NCI-H2171 (cell line): ENCODE measurements around the gene LYRM1.
"Not testable (repeated sequence)": the region's sequence is repeated elsewhere in the genome, so short reads cannot be mapped to it uniquely, and the experiment has no call there.

Experiments
- DNase-seq: peaks from one replicate; lab custom pipeline; 2025; lab: John Stamatoyannopoulos, UW

Gene LYRM1

DNA sequence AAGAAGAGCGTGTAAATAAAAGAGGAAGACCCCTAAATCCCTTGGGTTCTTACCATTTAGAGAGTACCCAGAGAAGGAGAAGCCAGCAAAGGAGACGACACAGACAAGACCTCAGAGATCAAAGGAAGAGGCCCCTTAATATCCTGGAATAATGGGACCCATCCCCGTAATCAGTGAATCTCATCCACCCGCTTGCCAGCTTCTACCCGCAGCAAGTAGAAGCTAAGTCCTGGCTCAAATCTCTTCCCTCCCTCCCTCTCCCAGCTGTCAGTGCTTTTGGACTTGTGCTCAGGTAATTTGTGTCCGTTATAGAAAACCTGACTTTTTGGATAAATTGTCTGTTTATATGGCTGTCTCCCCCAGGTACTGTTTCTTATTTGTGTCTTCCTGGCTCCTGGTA is 1.9 kb downstream of the LYRM1 start:
- DNase-seq = no peak

GRCh38 chr16:20903116-20903898 is 2.7 kb downstream of the LYRM1 start:
- no peak for DNase-seq

- DNase-seq = no peak
These were observed 3.4 kb downstream of the LYRM1 start for GRCh38 chr16:20903899-20904506.

- DNase-seq = no peak
These were observed 4.0 kb downstream of the LYRM1 start for GRCh38 chr16:20904507-20905081.

DNA sequence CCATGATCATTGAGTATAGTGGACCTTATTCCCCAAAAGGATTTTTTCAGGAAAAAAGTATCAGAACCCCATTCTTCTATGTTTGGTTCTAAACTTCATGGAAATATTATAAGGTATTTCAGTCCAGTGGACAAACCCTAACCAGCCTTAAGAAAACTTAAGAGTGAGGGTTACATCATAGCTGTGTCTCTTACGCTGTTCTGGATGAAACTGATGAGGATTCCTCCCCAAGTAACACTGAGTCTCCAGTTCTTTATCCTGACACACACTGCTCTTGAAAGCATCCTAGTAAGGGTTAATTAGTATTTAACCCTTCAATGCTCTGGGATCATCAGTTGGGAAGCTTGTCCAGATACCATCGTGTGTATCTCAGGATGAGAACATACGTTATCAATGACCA is 5.0 kb downstream of the LYRM1 start:
- no peak for DNase-seq

- no peak for DNase-seq
These were observed 6.0 kb downstream of the LYRM1 start for GRCh38 chr16:20906341-20907255.

DNA sequence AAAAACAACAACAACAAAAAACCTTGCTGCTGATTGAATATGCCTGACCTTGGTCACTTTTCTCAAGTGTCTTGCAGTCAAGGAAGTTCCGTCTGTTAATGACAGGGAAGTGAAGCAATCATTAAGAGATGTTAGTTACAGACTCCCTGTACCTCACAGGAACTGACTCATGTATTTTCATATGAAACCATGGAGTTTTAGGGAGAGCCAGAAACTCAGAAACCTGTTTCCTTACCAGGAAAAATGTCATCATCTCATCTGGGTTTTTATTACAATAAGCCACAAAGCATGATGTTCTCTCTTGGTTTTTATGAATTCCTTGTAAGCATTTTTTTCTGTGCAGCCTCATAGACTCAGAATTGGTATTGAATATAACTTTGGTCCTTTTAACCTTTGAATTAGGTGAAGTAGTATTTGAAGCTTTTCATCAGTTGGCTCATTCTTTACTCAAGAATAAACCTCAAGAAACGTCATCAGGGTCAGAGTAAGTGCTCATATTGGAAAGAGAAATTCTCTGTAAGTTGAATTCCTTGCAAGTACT is 10.3 kb downstream of the LYRM1 start:
- no peak for DNase-seq

- no peak for DNase-seq
These were observed 10.8 kb downstream of the LYRM1 start for GRCh38 chr16:20911361-20911760.

DNA sequence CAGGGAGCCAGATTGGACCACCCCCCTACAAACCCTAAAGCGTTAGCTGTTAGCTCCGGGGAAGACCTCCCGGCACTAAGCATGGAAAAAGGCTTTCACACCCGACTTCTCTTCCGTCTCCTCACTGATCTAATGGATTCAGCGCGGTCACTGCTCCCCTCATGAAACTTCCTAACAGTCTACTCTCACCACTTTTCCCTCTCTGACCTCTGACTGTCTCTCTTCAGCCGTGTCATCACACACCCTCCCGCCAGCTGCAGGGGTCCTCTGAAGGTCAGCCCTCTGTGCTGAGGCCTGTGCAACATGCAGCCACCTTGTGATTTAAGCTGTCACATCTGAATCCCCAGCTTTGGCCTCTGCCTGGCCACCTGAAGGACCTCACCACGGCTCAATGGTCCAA is 15.7 kb downstream of the LYRM1 start:
- no peak for DNase-seq

DNA sequence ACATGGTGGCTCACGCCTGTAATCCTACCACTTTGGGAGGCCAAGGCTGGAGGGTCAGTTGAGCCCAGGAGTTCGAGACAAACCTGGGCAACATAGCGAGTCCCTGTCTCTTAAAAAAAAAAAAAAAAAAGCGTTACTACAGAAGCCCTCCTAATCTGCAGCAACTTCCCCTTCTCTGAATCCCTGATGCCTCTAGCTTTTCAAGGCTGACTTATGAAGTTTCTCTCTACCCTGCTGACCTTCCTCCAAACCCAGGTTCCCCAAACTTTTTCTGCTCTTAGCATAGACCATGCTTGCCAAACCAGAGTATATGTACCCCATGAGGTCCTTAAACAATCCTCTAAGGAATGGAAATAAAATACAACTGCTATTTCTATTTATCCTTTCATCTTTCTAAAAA is 16.4 kb downstream of the LYRM1 start:
- DNase-seq = no peak

DNA sequence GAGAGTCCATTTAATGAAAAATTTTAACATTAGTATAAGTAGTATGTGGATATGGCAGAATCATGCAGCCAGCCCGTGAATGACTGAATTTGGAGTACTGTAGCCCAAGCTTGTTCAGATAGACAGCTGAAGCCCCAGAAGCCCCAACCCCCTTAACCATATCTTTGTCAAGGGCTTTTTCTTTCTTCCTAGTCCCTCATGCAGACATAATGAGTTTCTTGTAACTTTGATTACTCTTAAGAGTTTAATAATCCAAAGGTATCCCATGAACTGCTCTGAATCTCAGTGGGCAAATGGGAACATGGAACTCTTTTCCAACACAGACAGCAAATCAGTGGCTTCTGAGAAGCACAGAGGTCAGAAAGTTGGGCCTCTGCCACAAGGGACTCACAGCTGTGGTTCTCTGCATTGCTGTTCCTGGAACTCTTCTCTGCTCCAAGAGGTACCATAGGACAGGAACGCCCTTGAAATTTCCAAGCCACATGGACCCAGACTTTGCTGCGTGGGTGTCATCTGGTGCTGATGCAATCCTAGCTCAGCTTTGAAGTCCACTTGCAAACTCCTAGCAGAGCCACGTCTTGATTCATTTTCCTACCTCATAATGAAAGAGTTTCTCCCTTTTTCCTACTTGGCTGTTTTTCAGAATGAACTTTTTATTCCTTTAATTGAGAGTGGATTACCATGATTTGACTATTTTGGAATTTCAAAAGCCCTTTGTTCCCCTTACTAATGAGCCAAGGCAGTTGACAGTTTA is 18.1 kb downstream of the LYRM1 start:
- no peak for DNase-seq

- no peak for DNase-seq
These were observed 19.5 kb downstream of the LYRM1 start for GRCh38 chr16:20920091-20920490.

DNA sequence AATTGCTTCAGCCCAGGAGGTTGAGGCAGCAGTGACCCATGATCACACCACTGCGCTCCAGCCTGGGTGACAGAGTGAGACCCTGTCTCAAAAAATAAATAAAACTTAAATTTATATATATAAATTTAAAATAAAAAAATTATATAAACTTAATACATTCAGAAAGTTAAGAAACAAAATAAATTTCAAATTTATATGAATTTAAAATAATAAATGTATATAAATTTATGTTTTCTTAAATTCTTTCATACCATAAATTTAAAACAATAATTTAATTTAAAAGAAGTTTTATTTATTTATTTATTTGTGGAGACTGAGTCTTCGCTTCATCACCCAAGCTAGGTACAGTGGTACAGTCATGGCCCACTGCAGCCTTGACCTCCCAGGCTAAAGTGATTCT is 20.2 kb downstream of the LYRM1 start:
- DNase-seq = no peak

DNA sequence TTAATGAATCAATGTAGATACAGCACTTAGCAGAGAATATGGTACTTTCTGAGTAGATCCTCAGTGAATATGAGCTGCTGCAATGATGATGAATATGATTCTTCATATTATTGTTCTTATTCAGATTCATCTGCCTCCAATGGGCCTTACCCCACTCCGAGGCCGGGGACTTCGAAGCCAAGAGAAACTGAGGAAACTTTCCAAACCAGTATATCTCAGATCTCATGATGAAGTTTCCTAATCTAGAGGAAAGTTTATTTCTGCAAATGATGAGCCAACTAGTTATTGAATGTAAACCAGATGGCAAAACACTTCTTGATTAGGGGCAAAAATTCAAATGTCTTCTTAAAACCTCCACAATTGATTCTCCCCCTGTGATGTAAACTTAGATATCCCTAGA is 23.3 kb downstream of the LYRM1 start:
- DNase-seq = no peak

DNA sequence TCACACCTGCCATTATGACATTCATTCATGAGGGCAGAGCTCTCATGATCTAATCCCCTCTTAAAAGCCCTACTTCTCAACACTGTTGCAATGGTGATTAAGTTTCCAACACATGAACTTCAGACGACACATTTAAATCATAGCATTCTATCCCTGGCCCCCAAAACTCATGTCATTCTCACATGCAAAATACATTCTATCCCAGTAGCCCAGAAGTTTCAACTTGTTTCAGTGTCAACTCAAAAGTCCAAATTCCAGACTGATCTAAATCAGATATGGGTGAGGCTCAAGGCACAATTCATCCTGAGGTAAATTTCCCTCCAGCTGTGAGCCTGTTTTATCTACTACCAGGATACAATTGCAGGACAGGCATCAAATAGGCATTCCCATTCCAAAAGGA is 25.2 kb downstream of the LYRM1 start:
- DNase-seq = no peak

GRCh38 chr16:20928774-20929411 is 28.3 kb downstream of the LYRM1 start:
- no peak for DNase-seq

DNA sequence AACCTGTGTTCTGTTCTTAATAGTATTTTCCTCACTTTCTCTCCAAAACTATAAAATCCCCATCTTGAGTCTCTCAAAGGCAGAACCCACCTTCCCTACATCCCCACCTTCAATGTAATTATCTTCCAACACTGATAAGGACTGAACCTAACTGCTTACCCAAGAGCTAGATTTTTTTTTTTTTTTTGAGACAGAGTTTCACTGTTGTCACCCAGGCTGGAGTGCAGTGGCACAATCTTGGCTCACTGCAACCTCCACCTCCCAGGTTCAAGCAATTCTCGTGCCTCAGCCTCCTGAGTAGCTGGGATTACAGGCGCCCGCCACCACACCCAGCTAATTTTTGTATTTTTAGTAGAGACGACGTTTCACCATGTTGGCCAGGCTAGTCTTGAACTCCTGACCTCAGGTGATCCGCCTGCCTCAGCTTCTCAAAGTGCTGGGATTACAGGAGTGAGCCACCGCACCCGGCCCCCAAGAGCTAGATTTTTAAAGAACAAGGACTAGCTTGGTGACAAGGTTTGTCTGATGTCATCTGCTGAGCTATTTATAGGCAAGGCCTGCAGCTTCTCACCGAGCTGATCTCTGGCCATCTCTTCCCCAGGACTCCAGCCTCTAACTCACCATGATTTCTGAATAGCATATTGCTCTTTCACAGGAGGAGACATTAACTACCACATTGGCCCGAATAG is 29.2 kb downstream of the LYRM1 start:
- DNase-seq = not testable (repeated sequence)

- no peak for DNase-seq
These were observed 29.8 kb downstream of the LYRM1 start for GRCh38 chr16:20930365-20930690.

- no peak for DNase-seq
These were observed 30.6 kb downstream of the LYRM1 start for GRCh38 chr16:20931066-20931600.

DNA sequence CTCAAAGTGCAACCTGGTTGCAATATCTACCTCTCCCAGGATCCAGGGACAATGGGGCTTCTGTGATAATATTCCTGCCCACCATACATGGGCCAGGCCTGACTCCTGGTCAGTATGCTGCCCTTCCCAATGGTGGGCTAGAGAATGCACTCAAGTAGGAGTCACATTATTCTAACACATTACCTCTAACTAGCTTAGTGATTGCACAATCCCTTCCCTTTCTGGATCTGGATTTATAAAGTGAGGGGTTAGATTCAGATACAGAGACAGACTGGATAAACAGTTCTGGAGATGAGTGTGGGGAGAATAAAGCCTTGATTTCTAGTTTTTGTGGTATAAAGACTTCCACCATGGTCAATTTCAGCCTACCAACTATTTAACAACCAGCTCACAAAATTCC is 33.0 kb downstream of the LYRM1 start:
- no peak for DNase-seq
